Erythroblast (primary cell): ENCODE measurements around the gene ZCCHC7.

Experiments used
- GATA1 ChIP-seq: IDR thresholded peaks from 2 replicates; pipeline ENCODE4 v1.6.1; 2011; ENCODE audit warnings: low read depth, mild to moderate bottlenecking, control low read depth, low read length, moderate library complexity
- POLR2A ChIP-seq: IDR thresholded peaks from 2 replicates; pipeline ENCODE4 v1.6.1; 2011; ENCODE audit warnings: mild to moderate bottlenecking, low read length

DNA sequence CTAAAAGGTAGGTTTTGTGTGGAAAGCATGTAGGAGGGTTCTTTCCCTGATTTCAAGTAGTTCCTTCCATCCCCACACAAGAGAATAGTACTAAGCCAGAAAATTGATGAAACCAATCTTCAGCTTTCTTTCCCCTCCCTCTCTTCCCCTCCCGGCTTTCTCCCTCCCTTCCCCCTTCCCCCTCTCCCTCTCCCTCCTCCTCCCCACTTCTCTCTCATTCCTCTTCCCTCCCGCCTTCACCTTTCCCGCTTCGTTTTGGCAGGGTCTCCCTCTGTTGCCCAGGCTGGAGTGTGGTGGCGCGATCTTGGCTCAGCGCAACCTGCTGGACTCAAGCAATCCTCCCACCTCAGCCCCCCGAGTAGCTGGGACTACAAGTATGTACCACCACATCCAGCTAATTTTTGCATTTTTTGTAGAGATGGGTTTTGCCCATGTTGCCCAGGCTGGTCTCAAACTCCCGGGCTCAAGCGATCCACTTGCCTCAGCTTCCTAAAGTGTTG, 85.8 kb downstream of the ZCCHC7 start:
- TF ChIP-seq POLR2A (no peak), GATA1 (no peak)
